ENCODE measurements around the gene IL1RAPL2.
"Not testable (repeated sequence)": the region's sequence is repeated elsewhere in the genome, so short reads cannot be mapped to it uniquely, and the experiment has no call there.

IL1RAPL2 gene

DNA sequence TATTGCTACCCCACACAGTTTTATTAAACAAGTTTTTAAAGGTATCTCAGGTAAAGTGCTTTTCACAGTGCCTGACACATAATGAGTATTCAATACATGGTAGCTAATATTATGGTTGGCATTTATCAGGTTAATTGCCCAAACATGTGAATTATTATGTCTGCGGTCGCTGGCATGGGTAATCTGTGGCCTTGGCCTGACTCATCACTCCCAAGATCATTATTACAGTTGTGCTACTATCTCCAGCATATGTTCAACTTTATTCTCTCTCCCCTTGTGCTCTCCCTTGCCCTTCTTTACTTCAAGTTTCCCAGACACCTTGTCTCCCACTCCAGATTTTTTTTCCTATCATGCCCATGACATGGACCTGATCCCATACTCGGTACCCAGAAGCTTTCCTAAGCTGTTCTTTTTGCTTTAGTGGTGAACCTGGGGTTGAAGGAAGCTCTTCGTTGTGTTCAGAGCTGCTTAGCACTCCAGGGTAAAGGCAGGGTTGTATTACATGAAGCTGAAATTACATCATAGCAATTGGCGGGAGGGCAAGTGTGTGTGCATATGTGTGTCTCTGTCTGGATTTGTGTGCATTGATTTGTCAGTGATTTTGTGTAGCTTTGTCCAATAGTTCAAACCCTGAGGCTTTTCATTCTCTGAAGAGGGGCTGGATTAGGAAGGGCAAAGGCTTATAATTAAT is 1079.8 kb downstream of the IL1RAPL2 start:
- no peak for DNase-seq

DNA sequence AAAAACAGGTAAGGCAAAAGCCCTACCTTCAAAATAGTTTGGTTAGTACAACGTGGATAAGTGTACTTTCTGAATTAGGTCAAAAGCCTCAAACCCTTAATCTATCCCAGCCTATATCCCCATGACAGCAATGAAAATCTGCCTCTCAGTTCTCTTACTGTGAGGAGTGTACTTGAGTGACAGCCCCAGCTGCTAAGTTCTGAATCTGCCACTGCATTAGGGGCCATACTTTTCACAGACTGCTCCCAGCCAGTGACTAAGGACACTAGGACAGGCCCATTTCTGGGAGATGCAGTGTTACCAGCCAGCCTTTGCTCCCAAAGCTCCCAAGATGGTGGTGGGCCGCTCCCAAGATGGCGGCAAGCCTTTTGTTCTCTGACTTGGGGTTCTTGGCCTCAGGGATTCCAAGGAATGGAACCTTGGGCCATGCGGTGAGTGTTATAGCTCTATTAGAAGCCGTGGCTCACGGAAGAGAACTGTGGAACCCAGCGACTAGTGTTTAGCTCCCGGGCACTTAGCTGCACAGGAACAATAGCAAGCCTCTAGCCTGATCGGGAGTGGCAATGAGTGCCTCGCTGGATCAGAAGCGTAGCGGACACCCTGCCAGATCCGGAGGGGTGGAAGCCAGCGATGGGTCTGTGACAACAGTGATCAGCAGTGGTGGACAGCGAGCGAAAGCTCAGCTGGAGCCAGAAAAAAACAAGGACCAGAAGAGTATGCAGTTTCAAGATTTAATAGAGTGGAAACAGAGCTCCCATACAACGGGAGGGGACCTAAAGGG is 1080.8 kb downstream of the IL1RAPL2 start:
- no peak for DNase-seq

DNA sequence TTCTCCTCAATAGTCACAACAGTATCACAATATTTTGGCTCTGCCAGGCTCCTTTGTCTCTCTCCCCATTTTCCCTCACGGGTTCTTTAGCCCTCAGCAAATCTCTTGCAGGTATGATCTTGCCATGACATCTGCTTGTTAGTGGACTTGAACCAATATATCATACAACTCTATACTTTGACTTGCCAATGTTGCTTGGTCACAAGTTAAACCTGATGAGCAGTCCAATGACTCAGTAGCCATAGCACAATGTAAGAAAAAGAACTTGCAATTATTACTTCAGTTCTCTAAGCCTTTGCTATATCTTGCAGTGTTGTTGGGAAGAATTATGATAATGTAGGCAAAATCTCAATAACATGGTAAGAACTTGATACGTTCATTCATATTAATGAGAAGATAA is 1081.8 kb downstream of the IL1RAPL2 start:
- DNase-seq: no peak

- DNase-seq: no peak
Observed at GRCh38 chrX:105648732-105649131, 1082.7 kb downstream of the IL1RAPL2 start.

- DNase-seq: no peak
Observed at GRCh38 chrX:105650577-105650976, 1084.6 kb downstream of the IL1RAPL2 start.

DNA sequence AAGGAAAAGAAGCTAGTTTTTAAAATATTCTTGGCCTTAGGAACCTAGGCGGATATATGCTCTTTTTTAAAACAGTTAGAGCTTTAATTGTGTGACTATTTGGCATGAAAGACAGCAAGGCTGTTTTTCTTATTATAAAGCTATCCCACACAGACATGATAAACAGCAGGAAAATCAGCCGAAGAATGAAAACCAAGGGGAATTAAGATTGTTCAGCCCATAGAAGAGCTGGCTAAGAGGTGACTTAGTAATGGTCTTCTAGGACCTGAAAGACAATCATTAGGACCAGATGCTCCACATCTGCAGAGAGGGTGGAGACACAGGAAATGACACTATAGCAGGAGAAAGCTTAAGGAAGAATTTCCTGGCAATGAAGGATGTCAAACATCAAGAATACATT is 1085.0 kb downstream of the IL1RAPL2 start:
- DNase-seq: no peak

DNA sequence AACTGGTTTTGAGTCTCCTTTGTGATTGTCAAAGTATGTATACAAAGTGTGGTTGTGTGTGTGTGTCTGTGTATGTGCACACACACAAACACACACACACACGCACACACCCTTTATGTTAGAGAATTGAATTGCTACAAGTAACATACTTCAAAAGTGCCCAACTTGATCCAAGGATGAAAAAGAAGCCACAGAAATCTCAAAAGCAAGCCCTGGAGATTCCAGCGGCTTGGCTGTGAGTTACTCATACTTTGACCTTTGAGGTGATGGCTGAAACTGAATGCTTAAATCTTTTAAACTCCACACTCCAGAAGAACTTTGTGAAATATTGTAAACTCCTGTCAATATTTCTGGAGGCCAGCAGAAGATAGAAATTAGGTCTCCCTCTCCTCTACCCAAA is 1087.9 kb downstream of the IL1RAPL2 start:
- no peak for DNase-seq

- no peak for DNase-seq
Observed at GRCh38 chrX:105658136-105658535, 1092.1 kb downstream of the IL1RAPL2 start.

DNA sequence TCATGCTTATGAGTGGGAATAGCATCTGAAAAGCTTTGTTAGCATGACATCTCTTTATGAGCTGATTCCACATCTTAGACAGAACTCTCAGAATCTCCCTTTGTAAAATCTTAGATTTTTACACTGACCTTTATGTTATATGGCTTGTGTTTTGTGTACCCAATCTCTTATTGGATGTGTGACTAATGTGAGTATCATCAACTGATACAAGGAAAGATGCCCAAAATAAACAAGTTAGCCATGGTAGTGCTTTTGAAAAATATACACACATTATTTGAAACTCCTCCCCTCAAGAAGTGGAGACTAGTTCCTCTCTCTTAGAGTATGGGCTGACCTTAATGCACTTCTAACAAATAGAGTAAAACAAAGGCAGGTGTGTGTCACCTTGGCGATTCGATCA is 1096.2 kb downstream of the IL1RAPL2 start:
- DNase-seq: no peak

DNA sequence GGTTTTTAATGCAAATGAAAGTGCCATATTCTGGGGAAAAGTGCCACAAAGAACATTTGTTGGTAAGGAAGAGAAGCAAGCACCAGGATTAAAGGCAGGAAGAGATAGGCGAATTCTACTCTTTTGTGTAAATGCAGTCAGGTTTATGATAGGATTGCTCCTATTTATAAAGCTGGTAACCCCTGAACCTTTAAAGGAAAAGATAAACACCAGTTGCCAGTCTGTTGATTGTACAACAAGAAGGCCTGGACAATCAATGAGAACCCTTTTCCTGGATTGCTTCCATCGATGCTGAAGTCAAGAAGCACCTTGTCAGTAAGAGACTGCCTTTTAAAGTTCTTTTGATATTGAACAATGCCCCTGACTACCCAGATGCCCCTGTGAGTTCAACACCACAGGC is 1098.2 kb downstream of the IL1RAPL2 start:
- no peak for DNase-seq

DNA sequence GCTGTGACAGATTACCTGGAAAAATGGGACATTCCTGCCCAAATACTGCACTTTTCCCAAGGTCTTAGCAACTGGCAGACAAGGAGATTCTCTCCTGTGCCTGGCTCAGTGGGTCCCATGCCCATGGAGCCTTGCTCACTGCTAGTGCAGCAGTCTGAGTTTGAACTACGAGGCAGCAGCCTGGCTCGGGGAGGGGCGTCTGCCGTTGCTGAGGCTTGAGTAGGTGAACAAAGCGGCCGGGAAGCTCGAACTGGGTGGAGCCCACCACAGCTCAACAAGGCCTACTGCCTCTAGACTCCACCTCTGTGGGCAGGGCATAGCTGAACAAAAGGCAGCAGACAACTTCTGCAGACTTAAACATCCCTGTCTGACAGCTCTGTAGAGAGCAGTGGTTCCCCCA is 1118.3 kb downstream of the IL1RAPL2 start:
- not testable (repeated sequence) for DNase-seq

GRCh38 chrX:105694839-105695238 is 1128.8 kb downstream of the IL1RAPL2 start:
- DNase-seq: no peak

DNA sequence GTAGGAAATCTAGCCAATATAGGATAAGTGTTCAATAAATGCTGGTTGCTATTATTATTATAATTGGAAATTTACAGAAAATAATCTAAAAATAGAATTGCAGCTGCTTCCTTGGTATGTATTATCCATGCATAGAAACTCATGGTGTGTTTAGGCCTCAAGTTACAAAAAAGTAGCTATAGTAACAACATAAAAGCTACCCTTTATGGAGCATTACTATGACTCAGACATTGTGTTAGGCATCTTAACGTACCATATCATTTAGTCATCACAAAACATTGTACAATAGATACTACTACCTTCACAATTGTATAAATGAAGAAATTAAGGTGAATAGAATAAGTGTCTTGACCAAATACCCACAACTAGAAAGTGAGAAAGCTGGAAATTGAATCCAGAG is 1129.5 kb downstream of the IL1RAPL2 start:
- no peak for DNase-seq

- no peak for DNase-seq
Observed at GRCh38 chrX:105696870-105697269, 1130.9 kb downstream of the IL1RAPL2 start.

- no peak for DNase-seq
Observed at GRCh38 chrX:105697984-105698781, 1132.2 kb downstream of the IL1RAPL2 start.

GRCh38 chrX:105700331-105700730 is 1134.3 kb downstream of the IL1RAPL2 start:
- DNase-seq: no peak

DNA sequence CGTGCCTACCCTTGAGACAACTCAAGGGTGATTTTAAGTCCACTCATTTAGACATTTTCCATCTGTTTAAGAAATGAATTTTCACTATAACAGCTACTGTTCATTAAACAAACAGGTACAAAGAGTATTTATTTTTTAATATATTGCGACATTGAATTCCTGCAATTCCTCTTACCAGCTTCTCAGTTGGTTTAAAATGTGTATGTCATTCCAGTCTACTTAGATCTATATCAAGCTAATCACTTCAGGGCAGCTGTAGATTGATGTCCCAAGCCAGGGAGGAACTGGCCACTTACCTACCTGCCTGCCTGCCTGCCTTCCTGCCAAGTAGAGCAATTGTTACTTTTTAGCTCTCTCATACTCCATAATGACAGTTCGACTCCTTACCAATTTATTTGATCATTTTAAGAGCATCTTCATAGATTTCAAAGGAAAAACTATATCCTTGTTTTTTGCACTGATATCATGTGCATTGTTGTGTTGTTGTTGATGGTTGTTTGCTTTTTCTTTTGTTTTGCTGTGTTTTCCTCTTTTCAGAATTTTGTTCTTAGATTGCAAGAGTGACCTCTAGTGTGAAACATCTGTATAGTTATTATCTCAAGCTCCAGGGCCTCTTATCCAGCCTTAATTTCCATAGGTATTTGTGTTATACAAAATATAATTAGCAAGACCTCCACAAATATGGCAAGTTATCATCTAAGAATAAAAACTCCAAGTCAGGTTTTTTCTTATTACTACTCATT is 1135.5 kb downstream of the IL1RAPL2 start:
- no peak for DNase-seq

DNA sequence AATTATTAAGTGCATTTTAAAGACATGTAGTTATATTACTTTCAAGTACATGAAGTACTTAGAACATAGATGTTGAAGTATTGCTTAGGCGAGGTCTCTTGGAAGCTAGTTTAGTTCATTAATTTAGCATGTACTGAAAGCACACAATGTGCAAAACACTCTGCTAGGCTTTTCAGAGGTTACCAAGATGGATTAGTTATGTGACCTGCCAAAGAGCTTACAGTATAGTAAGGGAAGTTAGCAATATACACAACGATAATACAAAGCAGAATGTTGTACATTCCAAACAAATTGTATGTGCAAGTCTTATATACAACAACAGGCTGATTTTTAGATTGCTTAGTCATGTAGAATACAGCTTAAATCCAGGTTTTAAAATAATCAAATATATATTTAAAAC is 1137.9 kb downstream of the IL1RAPL2 start:
- no peak for DNase-seq

- DNase-seq: no peak
Observed at GRCh38 chrX:105706041-105706440, 1140.0 kb downstream of the IL1RAPL2 start.

- DNase-seq: no peak
Observed at GRCh38 chrX:105711805-105712204, 1145.8 kb downstream of the IL1RAPL2 start.

DNA sequence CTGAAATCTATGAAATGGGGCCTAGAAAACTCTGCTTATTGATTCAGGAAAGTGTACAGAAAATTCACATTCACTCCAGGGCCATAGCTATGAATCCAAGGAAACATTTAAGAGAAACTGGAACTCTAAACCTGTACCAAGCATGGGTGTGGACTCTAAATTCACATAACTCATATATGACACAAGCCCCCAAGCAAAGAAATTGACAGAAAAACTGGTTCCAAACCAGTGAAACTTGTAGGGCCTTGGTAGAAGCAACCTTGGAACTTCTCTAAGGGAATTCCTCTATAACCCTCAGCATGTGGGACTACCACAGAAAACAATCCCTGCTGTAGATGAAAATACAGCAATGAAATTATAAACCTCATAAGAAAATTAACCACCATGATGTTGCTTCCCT is 1149.7 kb downstream of the IL1RAPL2 start:
- no peak for DNase-seq

DNA sequence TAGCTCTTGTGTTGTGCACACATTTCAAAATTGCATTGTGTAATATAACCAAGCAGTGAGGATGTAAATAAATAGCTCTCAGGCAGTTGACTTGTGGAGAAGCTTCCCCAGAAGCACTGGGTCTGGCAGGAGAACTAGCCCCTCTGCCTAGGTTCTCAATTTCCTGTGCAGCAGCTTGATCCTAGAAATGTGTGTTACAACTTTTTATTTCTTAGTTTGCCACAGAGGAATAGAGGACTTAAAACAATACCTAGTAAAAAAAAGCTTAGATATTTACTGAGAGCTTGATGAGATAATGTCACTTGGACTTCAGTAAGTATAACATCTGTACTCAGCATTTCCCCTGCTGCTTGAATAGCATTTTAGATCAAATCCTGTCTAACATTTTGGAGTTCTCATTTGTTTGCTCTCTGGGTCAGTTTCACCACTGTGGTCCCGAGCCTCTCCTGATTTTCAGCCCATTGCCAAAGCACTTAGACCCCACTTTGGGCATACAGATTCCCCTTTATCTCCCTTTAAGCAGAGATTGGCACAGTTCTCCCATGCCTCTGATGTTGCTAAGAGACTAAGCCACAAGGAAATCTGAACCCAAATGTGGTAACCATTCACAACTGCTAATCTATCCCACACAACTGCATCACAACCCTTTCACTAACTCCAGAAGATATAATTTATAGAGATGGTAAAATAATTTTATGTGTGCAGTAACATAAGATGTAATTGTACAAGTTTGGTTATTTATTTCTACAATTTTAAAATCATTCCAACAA is 1158.2 kb downstream of the IL1RAPL2 start:
- DNase-seq: no peak

Measured in GOT3 (cell line).